ENCODE results near the gene P2RY8. TPM values are rescaled to one million over a fixed set of nuclear protein-coding genes. Genes with fewer than 3 reads are reported as not detected.
"Not testable (repeated sequence)": the region's sequence is repeated elsewhere in the genome, so short reads cannot be mapped to it uniquely, and the experiment has no call there.

P2RY8 gene
- total and polyA plus RNA-seq, 4 donors: 0.31 to 5.5 (median 3.0) TPM

DNA sequence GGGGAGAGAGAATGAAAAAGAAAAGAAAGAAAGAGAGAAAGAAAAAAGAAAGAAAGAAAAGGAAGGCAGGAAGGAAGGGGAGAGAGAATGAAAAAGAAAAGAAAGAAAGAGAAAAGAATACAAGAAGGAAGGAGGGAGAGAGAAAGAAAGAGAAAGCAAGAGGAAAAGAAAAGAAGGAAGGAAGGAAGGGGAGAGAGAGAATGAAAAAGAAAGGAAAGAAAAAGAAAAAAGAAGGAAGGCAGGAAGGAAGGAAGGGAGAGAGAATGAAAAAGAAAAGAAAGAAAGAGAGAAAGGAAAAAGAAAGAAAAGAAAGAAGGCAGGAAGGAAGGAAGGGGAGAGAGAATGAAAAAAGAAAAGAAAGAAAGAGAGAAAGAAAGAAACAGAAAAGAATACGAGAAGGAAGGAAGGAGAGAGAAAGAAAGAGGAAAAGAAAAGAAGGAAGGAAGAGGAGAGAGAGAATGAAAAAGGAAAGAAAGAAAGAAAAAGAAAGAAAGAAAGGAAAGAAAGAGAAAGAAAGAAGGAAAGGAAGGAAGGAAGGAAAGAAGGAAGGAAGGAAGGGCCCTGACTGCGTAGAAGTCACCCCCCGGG, 15.1 kb upstream of the P2RY8 start:
- ATAC-seq (ENCODE audit: low FRiP score): no peak
- WGBS, 2 donors: 68 to 85% methylated on average over 3 of the region's 3 CpGs

DNA sequence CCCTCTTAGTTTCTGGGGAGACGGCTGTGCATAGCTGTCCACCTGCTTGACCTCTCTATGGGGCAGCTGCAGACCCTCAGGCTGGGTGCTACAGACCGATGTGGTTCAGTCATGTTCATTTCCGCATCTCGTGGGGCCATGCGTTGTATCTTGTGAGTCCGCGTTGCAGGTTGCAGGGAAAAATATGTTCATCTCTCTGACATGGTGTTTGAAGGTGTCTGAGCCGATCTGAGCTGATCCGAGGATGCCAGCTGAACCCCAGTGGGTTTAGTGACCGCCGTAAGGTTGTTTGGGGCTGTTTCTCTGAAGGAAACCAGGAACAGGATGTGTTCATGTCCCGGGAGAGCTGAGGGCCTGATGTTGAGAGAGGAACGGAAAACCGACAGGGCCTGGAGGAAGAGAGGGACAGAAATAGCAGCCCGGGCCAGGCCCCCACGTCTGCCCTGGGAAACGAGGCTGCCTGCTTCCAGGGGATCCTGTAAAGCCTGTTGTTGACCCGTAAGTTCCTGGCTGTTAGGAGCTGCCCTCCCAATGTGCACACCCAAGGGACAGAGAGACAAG, 9.8 kb upstream of the P2RY8 start:
- 47 to 49% methylated on average over 18 of the region's 18 CpGs for WGBS, 2 donors
- DNase-seq: no peak
- intact Hi-C loops (cut with DNase I): no loop called here
- ATAC-seq (ENCODE audit: low FRiP score): no peak
- H3K4me1 ChIP-seq (ENCODE audit: control insufficient read depth in 1 of 2, insufficient read depth in 2 of 2, low read length in 2 of 2): no peaks in the 10 kb centered on the region
- H3K4me3 ChIP-seq (ENCODE audit: low read length in 2 of 2): no peak overlapping the region
- peaks cover 8% of the 10 kb centered on the region for H3K9me3 ChIP-seq (ENCODE audit: control insufficient read depth, low read length)
- no peaks in the 10 kb centered on the region for H3K27me3 ChIP-seq (ENCODE audit: control insufficient read depth in 1 of 2, insufficient read depth in 2 of 2, low read length in 1 of 2)
- H3K27ac ChIP-seq (ENCODE audit: low read depth in 1 of 2, low read length in 2 of 2): no peak overlapping the region
- H3K36me3 ChIP-seq (ENCODE audit: control insufficient read depth in 1 of 2, insufficient read depth in 2 of 2, low read length in 1 of 2): no peaks in the 10 kb centered on the region

More for the DNA sequence above, 15.1 kb upstream of the P2RY8 start:
- no peak for DNase-seq
- intact Hi-C loops (cut with DNase I): no loop called here
- no peak overlapping the region for H3K4me3 ChIP-seq (ENCODE audit: low read length in 2 of 2)
- H3K27ac ChIP-seq (ENCODE audit: low read depth in 1 of 2, low read length in 2 of 2): no peak overlapping the region
- no peaks in the 10 kb centered on the region for H3K36me3 ChIP-seq (ENCODE audit: control insufficient read depth in 1 of 2, insufficient read depth in 2 of 2, low read length in 1 of 2)
- no peaks in the 10 kb centered on the region for H3K27me3 ChIP-seq (ENCODE audit: control insufficient read depth in 1 of 2, insufficient read depth in 2 of 2, low read length in 1 of 2)
- H3K9me3 ChIP-seq (ENCODE audit: control insufficient read depth, low read length): peaks cover 7% of the 10 kb centered on the region
- H3K4me1 ChIP-seq (ENCODE audit: control insufficient read depth in 1 of 2, insufficient read depth in 2 of 2, low read length in 2 of 2): no peaks in the 10 kb centered on the region

DNA sequence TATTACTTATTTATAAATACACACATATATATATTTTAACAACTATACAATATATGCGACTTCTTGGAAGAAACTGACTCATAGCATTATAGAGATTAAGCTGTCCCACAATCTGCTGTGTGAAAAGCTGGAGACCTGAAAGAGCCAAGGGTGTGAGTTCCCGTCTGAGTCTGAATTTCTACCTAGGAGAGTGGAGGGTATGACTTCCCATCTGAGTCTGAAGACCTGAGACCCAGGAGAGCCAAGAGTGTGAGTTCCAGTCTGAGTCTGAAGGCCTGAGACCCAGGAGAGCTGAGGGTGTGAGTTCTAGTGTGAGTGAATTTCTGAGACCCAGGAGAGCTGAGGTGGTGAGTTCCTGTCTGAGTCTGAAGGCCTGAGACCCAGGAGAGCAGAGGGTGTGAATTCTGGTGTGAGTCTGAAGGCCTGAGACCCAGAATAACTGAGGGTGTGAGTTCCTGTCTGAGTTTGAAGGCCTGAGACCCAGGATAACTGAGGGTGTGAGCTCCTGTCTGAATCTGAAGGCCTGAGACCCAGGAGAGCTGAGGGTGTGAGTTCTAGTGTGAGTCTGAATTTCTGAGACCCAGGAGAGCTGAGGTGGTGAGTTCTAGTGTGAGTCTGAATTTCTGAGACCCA, 8.9 kb upstream of the P2RY8 start:
- H3K4me1 ChIP-seq (ENCODE audit: control insufficient read depth in 1 of 2, insufficient read depth in 2 of 2, low read length in 2 of 2): no peaks in the 10 kb centered on the region
- intact Hi-C loops (cut with DNase I): no loop called here
- no peak overlapping the region for H3K4me3 ChIP-seq (ENCODE audit: low read length in 2 of 2)
- H3K27ac ChIP-seq (ENCODE audit: low read depth in 1 of 2, low read length in 2 of 2): no peak overlapping the region
- DNase-seq (no peak), ATAC-seq (ENCODE audit: low FRiP score) (no peak)
- WGBS, 2 donors: 81 to 82% methylated on average over 2 of the region's 2 CpGs
- no peaks in the 10 kb centered on the region for H3K27me3 ChIP-seq (ENCODE audit: control insufficient read depth in 1 of 2, insufficient read depth in 2 of 2, low read length in 1 of 2)
- peaks cover 8% of the 10 kb centered on the region for H3K9me3 ChIP-seq (ENCODE audit: control insufficient read depth, low read length)
- H3K36me3 ChIP-seq (ENCODE audit: control insufficient read depth in 1 of 2, insufficient read depth in 2 of 2, low read length in 1 of 2): no peaks in the 10 kb centered on the region

DNA sequence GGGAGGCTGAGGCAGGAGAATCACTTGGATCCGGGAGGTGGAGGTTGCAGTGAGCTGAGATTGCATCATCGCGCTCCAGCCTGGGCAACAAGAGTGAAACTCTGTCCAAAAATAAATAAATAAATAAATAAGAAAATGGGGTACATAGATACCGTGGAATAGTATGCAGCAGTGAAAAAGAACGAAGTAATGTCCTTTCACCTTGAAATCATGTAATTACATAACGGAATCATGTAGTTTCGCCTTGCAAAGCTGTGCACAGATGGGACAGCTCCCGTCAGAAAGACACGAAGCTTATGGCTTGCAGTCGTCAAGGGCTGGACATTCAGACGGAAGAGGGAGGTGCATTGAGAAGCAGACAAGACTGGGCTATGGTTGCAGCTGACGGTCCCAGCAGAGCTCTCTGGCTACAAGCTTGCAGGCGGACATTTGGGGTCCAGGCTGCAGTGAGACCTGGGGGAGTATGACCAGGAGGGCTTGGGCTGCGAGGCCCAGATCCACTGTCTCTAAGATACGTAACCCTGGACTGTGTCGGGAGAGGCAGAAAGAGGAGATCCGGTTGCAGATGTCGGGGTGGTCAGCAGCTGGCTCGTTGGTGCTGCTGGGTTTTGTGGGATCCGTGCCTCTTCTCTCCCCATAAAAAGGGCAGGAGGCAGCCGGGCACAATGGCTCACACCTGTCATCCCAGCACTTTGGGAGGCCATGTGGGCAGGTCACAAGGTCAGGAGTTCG, 6.2 kb upstream of the P2RY8 start:
- ATAC-seq (ENCODE audit: low FRiP score) (no peak), DNase-seq (no peak)
- Histone ChIP-seq H3K36me3 (ENCODE audit: control insufficient read depth in 1 of 2, insufficient read depth in 2 of 2, low read length in 1 of 2) (no peaks in the 10 kb centered on the region), H3K4me3 (ENCODE audit: low read length in 2 of 2) (no peak overlapping the region), H3K4me1 (ENCODE audit: control insufficient read depth in 1 of 2, insufficient read depth in 2 of 2, low read length in 2 of 2) (no peaks in the 10 kb centered on the region), H3K9me3 (ENCODE audit: control insufficient read depth, low read length) (peaks cover 7% of the 10 kb centered on the region), H3K27me3 (ENCODE audit: control insufficient read depth in 1 of 2, insufficient read depth in 2 of 2, low read length in 1 of 2) (no peaks in the 10 kb centered on the region), H3K27ac (ENCODE audit: low read depth in 1 of 2, low read length in 2 of 2) (no peak overlapping the region)
- WGBS, 2 donors: 92 to 93% methylated on average over 22 of the region's 22 CpGs
- intact Hi-C loops (cut with DNase I): no loop called here

DNA sequence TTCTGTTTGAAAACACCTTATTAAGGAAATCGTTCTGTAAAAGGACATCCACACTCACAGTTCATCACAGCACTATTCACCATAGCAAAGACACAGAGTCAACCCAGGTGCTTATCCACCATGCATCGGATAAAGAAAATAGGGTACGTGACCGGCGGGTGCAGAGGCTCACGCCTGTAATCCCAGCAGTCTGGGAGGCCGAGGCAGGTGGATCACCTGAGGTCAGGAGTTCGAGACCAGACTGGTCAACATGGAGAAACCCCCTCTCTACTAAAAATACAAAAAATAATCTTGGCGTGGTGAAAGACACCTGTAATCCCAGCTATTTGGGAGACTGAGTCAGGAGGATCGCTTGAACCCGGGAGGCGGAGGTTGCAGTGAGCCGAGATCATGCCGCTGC, 2.2 kb upstream of the P2RY8 start:
- H3K4me3 ChIP-seq (ENCODE audit: low read length in 2 of 2); H3K27ac ChIP-seq (ENCODE audit: low read depth in 1 of 2, low read length in 2 of 2); H3K27me3 ChIP-seq (ENCODE audit: control insufficient read depth in 1 of 2, insufficient read depth in 2 of 2, low read length in 1 of 2); H3K36me3 ChIP-seq (ENCODE audit: control insufficient read depth in 1 of 2, insufficient read depth in 2 of 2, low read length in 1 of 2); H3K4me1 ChIP-seq (ENCODE audit: control insufficient read depth in 1 of 2, insufficient read depth in 2 of 2, low read length in 2 of 2); H3K9me3 ChIP-seq (ENCODE audit: control insufficient read depth, low read length); DNase-seq; intact Hi-C loops (cut with DNase I); ATAC-seq (ENCODE audit: low FRiP score): not testable (repeated sequence)
- 88 to 94% methylated on average over 14 of the region's 14 CpGs for WGBS, 2 donors

DNA sequence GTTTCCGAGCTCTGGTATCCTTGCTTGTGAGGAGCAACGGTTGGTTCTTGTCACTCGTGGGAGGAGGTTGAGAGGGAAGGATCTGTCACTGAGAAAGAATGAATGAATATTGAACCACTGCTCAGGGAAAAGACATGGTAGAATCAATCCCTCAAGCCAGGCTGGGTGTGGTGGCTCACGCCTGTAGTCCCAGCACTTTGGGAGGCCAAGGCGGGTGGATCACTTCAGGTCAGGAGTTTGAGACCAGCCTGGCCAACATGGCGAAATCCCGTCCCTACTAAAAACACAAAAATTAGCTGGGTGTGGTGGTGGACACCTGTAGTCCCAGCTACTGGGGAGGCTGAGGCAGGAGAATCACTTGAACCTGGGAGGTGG, 718 bp upstream of the P2RY8 start:
- H3K27me3 ChIP-seq (ENCODE audit: control insufficient read depth in 1 of 2, insufficient read depth in 2 of 2, low read length in 1 of 2); H3K9me3 ChIP-seq (ENCODE audit: control insufficient read depth, low read length); H3K4me1 ChIP-seq (ENCODE audit: control insufficient read depth in 1 of 2, insufficient read depth in 2 of 2, low read length in 2 of 2); H3K27ac ChIP-seq (ENCODE audit: low read depth in 1 of 2, low read length in 2 of 2); H3K4me3 ChIP-seq (ENCODE audit: low read length in 2 of 2); H3K36me3 ChIP-seq (ENCODE audit: control insufficient read depth in 1 of 2, insufficient read depth in 2 of 2, low read length in 1 of 2); intact Hi-C loops (cut with DNase I); ATAC-seq (ENCODE audit: low FRiP score); DNase-seq: not testable (repeated sequence)
- WGBS, 2 donors: 79 to 81% methylated on average over 7 of the region's 7 CpGs

DNA sequence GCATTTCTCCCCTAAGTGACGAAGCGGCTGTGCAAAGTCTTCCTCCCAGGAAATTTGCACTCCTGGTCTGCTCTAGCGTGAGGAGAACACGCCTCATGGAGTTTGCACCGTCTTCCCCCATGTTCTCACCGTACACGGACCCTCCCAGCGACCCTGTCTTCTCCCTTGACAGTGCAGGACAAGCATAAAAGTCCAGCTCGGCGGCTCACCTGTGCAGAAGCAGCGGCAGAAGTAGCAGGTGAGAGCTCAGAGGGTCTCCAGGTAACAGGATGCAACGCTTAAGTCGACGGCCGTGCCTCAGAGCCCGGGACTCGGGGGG, 314 bp downstream of the P2RY8 start:
- 77 to 81% methylated on average over 17 of the region's 17 CpGs for WGBS, 2 donors
- intact Hi-C loops (cut with DNase I): no loop called here
- Histone ChIP-seq H3K4me1 (ENCODE audit: control insufficient read depth in 1 of 2, insufficient read depth in 2 of 2, low read length in 2 of 2) (no peaks in the 10 kb centered on the region), H3K36me3 (ENCODE audit: control insufficient read depth in 1 of 2, insufficient read depth in 2 of 2, low read length in 1 of 2) (no peaks in the 10 kb centered on the region), H3K27me3 (ENCODE audit: control insufficient read depth in 1 of 2, insufficient read depth in 2 of 2, low read length in 1 of 2) (no peaks in the 10 kb centered on the region), H3K4me3 (ENCODE audit: low read length in 2 of 2) (no peak overlapping the region), H3K27ac (ENCODE audit: low read depth in 1 of 2, low read length in 2 of 2) (no peak overlapping the region), H3K9me3 (ENCODE audit: control insufficient read depth, low read length) (no peaks in the 10 kb centered on the region)
- DNase-seq (no peak), ATAC-seq (ENCODE audit: low FRiP score) (peak; percentile 26)

DNA sequence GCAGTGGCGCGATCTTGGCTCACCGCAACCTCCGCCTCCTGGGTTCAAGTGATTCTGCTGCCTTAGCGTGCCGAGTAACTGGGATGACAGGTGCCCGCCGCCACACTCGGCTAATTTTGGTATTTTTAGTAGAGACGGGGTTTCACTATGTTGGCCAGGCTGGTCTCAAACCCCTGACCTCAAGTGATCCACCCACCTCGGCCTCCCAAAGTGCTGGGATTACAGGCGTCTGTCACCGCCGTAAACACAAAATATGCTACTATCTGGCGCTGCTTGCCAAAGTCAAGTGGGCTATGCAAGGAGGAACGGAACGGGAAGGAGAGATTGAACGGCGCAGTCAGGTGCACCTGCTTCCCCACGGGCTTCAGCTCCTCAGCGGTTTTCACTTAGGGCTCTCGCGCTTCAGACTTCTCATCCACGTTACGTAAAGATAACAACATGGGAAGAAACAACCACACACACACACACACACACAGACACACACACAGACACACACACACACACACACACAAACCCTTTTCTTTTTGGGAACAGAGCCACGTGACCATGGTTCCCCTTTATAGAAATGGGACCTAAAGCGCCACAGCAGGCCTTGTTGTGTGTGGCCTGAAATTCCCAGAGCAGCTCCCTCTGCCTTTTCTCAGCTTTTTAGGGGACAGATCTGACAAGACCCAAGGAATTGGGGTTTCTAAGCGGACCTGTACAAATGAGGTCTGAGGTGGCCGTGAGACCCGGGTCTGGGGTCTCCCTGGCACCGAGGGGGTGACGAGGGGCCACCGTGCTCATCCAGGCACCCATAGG, 1.5 kb downstream of the P2RY8 start:
- DNase-seq (peak in 1 of 2 donors; percentile 57), ATAC-seq (ENCODE audit: low FRiP score) (peak; percentile 37)
- Histone ChIP-seq H3K4me3 (ENCODE audit: low read length in 2 of 2) (no peak overlapping the region), H3K9me3 (ENCODE audit: control insufficient read depth, low read length) (no peaks in the 10 kb centered on the region), H3K27me3 (ENCODE audit: control insufficient read depth in 1 of 2, insufficient read depth in 2 of 2, low read length in 1 of 2) (no peaks in the 10 kb centered on the region), H3K36me3 (ENCODE audit: control insufficient read depth in 1 of 2, insufficient read depth in 2 of 2, low read length in 1 of 2) (no peaks in the 10 kb centered on the region), H3K4me1 (ENCODE audit: control insufficient read depth in 1 of 2, insufficient read depth in 2 of 2, low read length in 2 of 2) (no peaks in the 10 kb centered on the region), H3K27ac (ENCODE audit: low read depth in 1 of 2, low read length in 2 of 2) (no peak overlapping the region)
- 69 to 72% methylated on average over 33 of the region's 33 CpGs for WGBS, 2 donors
- intact Hi-C loops (cut with DNase I): no loop called here

Measured in aorta (tissue), 5 donors.